Neural progenitor cell (in vitro differentiated cells): ENCODE results near the gene ENO2. TPM values are rescaled to one million over a fixed set of nuclear protein-coding genes. Genes with fewer than 3 reads are reported as not detected.

Experiments used
- DNase-seq: peaks from one replicate; pipeline ENCODE4 v3.0.0-alpha.2; 2016; ENCODE audit warnings: low spot score
- H2AFZ ChIP-seq: fragments of 200-600 bp; sonication (generic); replicated peaks from 2 replicates; pipeline ENCODE4 v1.6.1; 2016; ENCODE audit warnings: antibody characterized with exemption
- H3F3A ChIP-seq: fragments of 200-600 bp; sonication (generic); 2 replicates; pipeline ENCODE4 v1.6.1; 2016; ENCODE audit warnings: antibody characterized with exemption, low read depth
- H3K27ac ChIP-seq: fragments of 200-600 bp; sonication (generic); 2 replicates; pipeline ENCODE4 v1.5.1; 2016; ENCODE audit warnings: mild to moderate bottlenecking
- H3K27me3 ChIP-seq: fragments of 200-600 bp; sonication (generic); 2 replicates; pipeline ENCODE4 v1.6.1; 2016; ENCODE audit warnings: mild to moderate bottlenecking, moderate library complexity
- H3K36me3 ChIP-seq: fragments of 200-600 bp; sonication (generic); 2 replicates; pipeline ENCODE4 v1.5.1; 2016
- H3K4me1 ChIP-seq: fragments of 200-600 bp; sonication (generic); 2 replicates; pipeline ENCODE4 v1.6.1; 2016; ENCODE audit warnings: mixed run types
- H3K4me2 ChIP-seq: fragments of 200-600 bp; sonication (generic); 2 replicates; pipeline ENCODE4 v1.6.1; 2016
- H3K4me3 ChIP-seq: fragments of 200-600 bp; sonication (generic); 2 replicates; pipeline ENCODE4 v1.5.1; 2016
- H3K79me2 ChIP-seq: fragments of 200-600 bp; sonication (generic); 2 replicates; pipeline ENCODE4 v1.6.1; 2016; ENCODE audit warnings: low read depth
- H3K9ac ChIP-seq: fragments of 200-600 bp; sonication (generic); 2 replicates; pipeline ENCODE4 v1.6.1; 2016
- H3K9me3 ChIP-seq: fragments of 200-600 bp; sonication (generic); 2 replicates; pipeline ENCODE4 v1.5.1; 2016; ENCODE audit warnings: low read depth
- H4K20me1 ChIP-seq: fragments of 200-600 bp; sonication (generic); 2 replicates; pipeline ENCODE4 v1.6.1; 2016; ENCODE audit warnings: low read depth
- H3K27ac Mint-ChIP-seq: 3 replicates; pipeline ENCODE4 v1.8.0; 2021; ENCODE audit warnings: mixed read lengths
- H3K27me3 Mint-ChIP-seq: 2 replicates; pipeline ENCODE4 v1.8.0; 2022; ENCODE audit warnings: low read depth, mild to moderate bottlenecking, inconsistent platforms, moderate library complexity, mixed read lengths; ENCODE audit not compliant: insufficient read depth
- H3K36me3 Mint-ChIP-seq: 3 replicates; pipeline ENCODE4 v1.8.0; 2021; ENCODE audit warnings: mixed read lengths
- H3K4me1 Mint-ChIP-seq: 3 replicates; pipeline ENCODE4 v1.8.0; 2021; ENCODE audit warnings: mixed read lengths
- H3K4me3 Mint-ChIP-seq: 3 replicates; pipeline ENCODE4 v1.8.0; 2021; ENCODE audit warnings: mild to moderate bottlenecking, moderate library complexity, mixed read lengths
- H3K9me3 Mint-ChIP-seq: 3 replicates; pipeline ENCODE4 v1.8.0; 2020; ENCODE audit warnings: mixed read lengths
- CTCF ChIP-seq: fragments of 200-600 bp; sonication (generic); IDR thresholded peaks from 2 replicates; pipeline ENCODE4 v1.5.1; 2017; ENCODE audit warnings: antibody characterized with exemption, mild to moderate bottlenecking
- EZH2 ChIP-seq: fragments of 200-600 bp; sonication (generic); IDR thresholded peaks from 2 replicates; pipeline ENCODE4 v1.6.1; 2017; ENCODE audit warnings: antibody characterized with exemption, mild to moderate bottlenecking, moderate library complexity
- EZH2phosphoT487 ChIP-seq: fragments of 200-600 bp; sonication (generic); IDR thresholded peaks from 2 replicates; pipeline ENCODE4 v1.6.1; 2017; ENCODE audit warnings: antibody characterized with exemption
- total RNA-seq: library from RNA; depleted of rRNA; stranded (reverse); fragments of >200 nt; gene quantifications from 2 replicates; pipeline ENCODE4 v1.2.3, GENCODE V29; 2015; ENCODE audit warnings: low replicate concordance

ENO2 gene
- total RNA-seq, 1 donor from 2014 or later = 82.2 TPM

GRCh38 chr12:6948873-6949594, 34.7 kb downstream of the ENO2 start:
- no peak for DNase-seq
- Histone ChIP-seq H4K20me1 (peaks cover 11% of the 10 kb centered on the region), H2AFZ (no peak overlapping the region), H3K27me3 (no peaks in the 10 kb centered on the region), H3K9ac (no peak overlapping the region), H3K4me1 (peaks cover 20% of the 10 kb centered on the region), H3F3A (peaks cover 33% of the 10 kb centered on the region), H3K4me3 (no peak overlapping the region), H3K4me2 (no peak overlapping the region), H3K36me3 (no peaks in the 10 kb centered on the region), H3K79me2 (peaks cover 10% of the 10 kb centered on the region), H3K27ac (no peak overlapping the region), H3K9me3 (no peaks in the 10 kb centered on the region)
- Mint-ChIP-seq H3K27ac (no peak overlapping the region), H3K9me3 (no peaks in the 10 kb centered on the region), H3K4me3 (peak overlapping the region; percentile 38), H3K36me3 (peaks cover 6% of the 10 kb centered on the region), H3K4me1 (peaks cover 41% of the 10 kb centered on the region), H3K27me3 (peaks cover 7% of the 10 kb centered on the region)
- TF ChIP-seq EZH2 (no peak), EZH2phosphoT487 (no peak), CTCF (no peak)

GRCh38 chr12:6950401-6950801, 36.0 kb downstream of the ENO2 start:
- H3K27ac ChIP-seq = no peak overlapping the region
- H3K4me3 Mint-ChIP-seq = no peak overlapping the region
- no peaks in the 10 kb centered on the region for H3K27me3 ChIP-seq
- H3F3A ChIP-seq = peaks cover 19% of the 10 kb centered on the region
- no peaks in the 10 kb centered on the region for H3K36me3 ChIP-seq
- H3K4me3 ChIP-seq = no peak overlapping the region
- peaks cover 12% of the 10 kb centered on the region for H3K4me1 ChIP-seq
- no peaks in the 10 kb centered on the region for H3K9me3 Mint-ChIP-seq
- no peaks in the 10 kb centered on the region for H3K9me3 ChIP-seq
- H2AFZ ChIP-seq = no peak overlapping the region
- H3K27ac Mint-ChIP-seq = peak overlapping the region; percentile 29
- TF ChIP-seq EZH2phosphoT487 (no peak), CTCF (no peak), EZH2 (no peak)
- peaks cover 6% of the 10 kb centered on the region for H4K20me1 ChIP-seq
- no peak overlapping the region for H3K4me2 ChIP-seq
- H3K79me2 ChIP-seq = peaks cover 3% of the 10 kb centered on the region
- peaks cover 32% of the 10 kb centered on the region for H3K4me1 Mint-ChIP-seq
- no peak overlapping the region for H3K9ac ChIP-seq
- H3K27me3 Mint-ChIP-seq = peaks cover 5% of the 10 kb centered on the region
- DNase-seq = no peak
- H3K36me3 Mint-ChIP-seq = peaks cover 6% of the 10 kb centered on the region

- H3K4me2 ChIP-seq = no peak within 1 kb of the TSS
- Mint-ChIP-seq H3K4me3 (peak within 1 kb of the TSS; percentile 38), H3K27ac (peak within 1 kb of the TSS; percentile 78), H3K27me3 (peaks cover 5% of the 10 kb centered on the region), H3K4me1 (peaks cover 27% of the 10 kb centered on the region), H3K36me3 (peaks cover 6% of the 10 kb centered on the region), H3K9me3 (no peaks in the 10 kb centered on the region)
- H3K4me3 ChIP-seq = no peak within 1 kb of the TSS
- peaks cover 13% of the 10 kb centered on the region for H3F3A ChIP-seq
- H3K36me3 ChIP-seq = no peaks in the 10 kb centered on the region
- no peak within 1 kb of the TSS for H3K9ac ChIP-seq
- no peaks in the 10 kb centered on the region for H3K79me2 ChIP-seq
- H4K20me1 ChIP-seq = peaks cover under 1% of the 10 kb centered on the region
- no peak for DNase-seq
- no peaks in the 10 kb centered on the region for H3K9me3 ChIP-seq
- H3K27ac ChIP-seq = no peak within 1 kb of the TSS
- no peaks in the 10 kb centered on the region for H3K27me3 ChIP-seq
- TF ChIP-seq CTCF (no peak), EZH2 (no peak), EZH2phosphoT487 (no peak)
- no peak within 1 kb of the TSS for H2AFZ ChIP-seq
- H3K4me1 ChIP-seq = peaks cover 8% of the 10 kb centered on the region
Measured at GRCh38 chr12:6950811-6951540, 36.6 kb downstream of the ENO2 start, which contains the start of gene PTPN6. PTPN6 (plus strand) TSS chr12:6951356; CDS start chr12:6951513, 157 bp downstream.
